ENCODE measurements around the gene ZNF611.
"Not testable (repeated sequence)": the region's sequence is repeated elsewhere in the genome, so short reads cannot be mapped to it uniquely, and the experiment has no call there.

GRCh38 chr19:52688925-52689796 is 45.7 kb downstream of the ZNF611 start:
- not testable (repeated sequence) for TF ChIP-seq CTCF (IDR thresholded peaks at IDR 0.05; ENCODE audit: poor library complexity, severe bottlenecking); EZH2 (IDR thresholded peaks at IDR 0.05; ENCODE audit: borderline replicate concordance, insufficient read depth, low read length, poor library complexity, severe bottlenecking); TAF1 (IDR thresholded peaks at IDR 0.05; ENCODE audit: low read depth)
